Glutamatergic neuron (in vitro differentiated cells): ENCODE measurements around the gene FOSB. TPM values are rescaled to one million over a fixed set of nuclear protein-coding genes. Genes with fewer than 3 reads are reported as not detected.
A peak's percentile ranks its signal among the peaks of the same experiment; 100 is the strongest.

Experiments
- DNase-seq: peaks from one replicate; pipeline ENCODE4 v3.0.0; 2022
- H3K27ac Mint-ChIP-seq: one replicate; pipeline ENCODE4 v1.8.0; 2020; ENCODE audit warnings: mild to moderate bottlenecking, mixed read lengths, inconsistent platforms; ENCODE audit not compliant: unreplicated experiment
- H3K27me3 Mint-ChIP-seq: one replicate; pipeline ENCODE4 v1.8.0; 2020; ENCODE audit warnings: mild to moderate bottlenecking, moderate library complexity, mixed read lengths, inconsistent platforms; ENCODE audit not compliant: unreplicated experiment
- H3K36me3 Mint-ChIP-seq: one replicate; pipeline ENCODE4 v1.8.0; 2020; ENCODE audit warnings: mild to moderate bottlenecking, mixed read lengths, inconsistent platforms; ENCODE audit not compliant: unreplicated experiment
- H3K4me1 Mint-ChIP-seq: one replicate; pipeline ENCODE4 v1.8.0; 2020; ENCODE audit warnings: mild to moderate bottlenecking, low read depth, mixed read lengths, inconsistent platforms; ENCODE audit not compliant: unreplicated experiment
- H3K4me3 Mint-ChIP-seq: one replicate; pipeline ENCODE4 v1.8.0; 2020; ENCODE audit warnings: mild to moderate bottlenecking, mixed read lengths, inconsistent platforms; ENCODE audit not compliant: unreplicated experiment
- H3K9me3 Mint-ChIP-seq: one replicate; pipeline ENCODE4 v1.8.0; 2020; ENCODE audit warnings: mild to moderate bottlenecking, moderate library complexity, mixed read lengths, inconsistent platforms; ENCODE audit not compliant: unreplicated experiment
- total RNA-seq: library from RNA; stranded (reverse); fragmentation: NEBNext Ultra II Directional; extraction: Animal tissue kit (Norgen Biotek cat#: 25700); gene quantifications from one replicate; pipeline ENCODE4 v1.2.1, GENCODE V29; 2021; ENCODE audit not compliant: unreplicated experiment
- TF ChIP-seq, protein P1 (sequence below): fragments of 200-600 bp; sonication (generic); IDR thresholded peaks from one replicate; pipeline ENCODE4 v1.5.0; 2021; ENCODE audit not compliant: partially characterized antibody, unreplicated experiment

FOSB gene
- total RNA-seq, 1 donor from 2014 or later: not detected

DNA sequence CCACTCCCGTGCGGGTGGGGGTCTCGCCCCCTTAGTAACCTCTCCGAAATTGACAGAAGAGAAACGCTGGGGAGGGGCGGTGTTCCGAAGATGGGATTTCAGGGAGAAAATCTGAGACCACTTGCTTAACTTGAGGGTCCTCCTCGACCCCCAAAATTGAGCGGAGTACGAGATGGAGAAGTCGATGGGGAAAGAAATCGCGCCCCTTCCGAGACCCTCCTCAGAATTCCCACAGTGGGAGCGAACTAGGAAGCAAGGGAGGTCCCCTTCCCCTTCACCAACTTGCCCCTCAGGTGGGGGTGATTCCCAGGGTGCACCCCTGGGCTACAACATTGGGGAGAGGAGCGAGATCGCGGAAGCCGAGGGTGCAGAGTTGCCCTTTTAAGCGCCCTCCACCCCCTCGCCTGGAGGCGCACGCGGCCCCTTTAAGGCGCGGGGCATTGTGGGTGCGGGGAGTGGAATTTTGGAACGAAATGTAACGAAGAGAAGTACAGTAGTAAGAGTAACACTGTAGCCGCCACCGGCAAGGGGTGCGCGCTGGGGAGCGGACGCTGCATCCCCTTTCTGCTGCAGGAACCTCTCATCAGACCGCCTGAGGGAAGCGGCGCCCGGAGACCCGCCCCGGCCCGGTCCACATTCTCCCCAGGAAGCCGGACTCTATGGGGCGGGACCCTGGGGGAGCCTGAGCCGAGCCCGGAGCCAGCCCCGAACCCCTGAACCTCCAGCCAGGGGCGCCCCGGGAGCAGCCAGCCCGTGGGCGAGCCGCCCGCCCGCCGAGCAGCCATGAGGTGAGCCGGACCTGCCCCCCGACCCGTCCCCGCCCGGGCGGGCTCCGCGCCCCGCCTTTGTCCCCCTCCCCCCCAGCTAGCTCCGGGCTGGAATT is 39.4 kb downstream of the FOSB start, which contains the start of gene VASP:
VASP (plus strand) TSS at position 491 of the 883 bp plus-strand sequence; CDS start at position 784, 293 bp downstream.
- Mint-ChIP-seq H3K27me3 (peaks cover 8% of the 10 kb centered on the region), H3K4me1 (no peaks in the 10 kb centered on the region), H3K36me3 (no peaks in the 10 kb centered on the region), H3K9me3 (peaks cover 4% of the 10 kb centered on the region), H3K4me3 (peak within 1 kb of the TSS; percentile 98), H3K27ac (peak within 1 kb of the TSS; percentile 88)
- TF ChIP-seq, protein P1, sequence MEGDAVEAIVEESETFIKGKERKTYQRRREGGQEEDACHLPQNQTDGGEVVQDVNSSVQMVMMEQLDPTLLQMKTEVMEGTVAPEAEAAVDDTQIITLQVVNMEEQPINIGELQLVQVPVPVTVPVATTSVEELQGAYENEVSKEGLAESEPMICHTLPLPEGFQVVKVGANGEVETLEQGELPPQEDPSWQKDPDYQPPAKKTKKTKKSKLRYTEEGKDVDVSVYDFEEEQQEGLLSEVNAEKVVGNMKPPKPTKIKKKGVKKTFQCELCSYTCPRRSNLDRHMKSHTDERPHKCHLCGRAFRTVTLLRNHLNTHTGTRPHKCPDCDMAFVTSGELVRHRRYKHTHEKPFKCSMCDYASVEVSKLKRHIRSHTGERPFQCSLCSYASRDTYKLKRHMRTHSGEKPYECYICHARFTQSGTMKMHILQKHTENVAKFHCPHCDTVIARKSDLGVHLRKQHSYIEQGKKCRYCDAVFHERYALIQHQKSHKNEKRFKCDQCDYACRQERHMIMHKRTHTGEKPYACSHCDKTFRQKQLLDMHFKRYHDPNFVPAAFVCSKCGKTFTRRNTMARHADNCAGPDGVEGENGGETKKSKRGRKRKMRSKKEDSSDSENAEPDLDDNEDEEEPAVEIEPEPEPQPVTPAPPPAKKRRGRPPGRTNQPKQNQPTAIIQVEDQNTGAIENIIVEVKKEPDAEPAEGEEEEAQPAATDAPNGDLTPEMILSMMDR: no peak
- DNase-seq: peak; percentile 85

DNA sequence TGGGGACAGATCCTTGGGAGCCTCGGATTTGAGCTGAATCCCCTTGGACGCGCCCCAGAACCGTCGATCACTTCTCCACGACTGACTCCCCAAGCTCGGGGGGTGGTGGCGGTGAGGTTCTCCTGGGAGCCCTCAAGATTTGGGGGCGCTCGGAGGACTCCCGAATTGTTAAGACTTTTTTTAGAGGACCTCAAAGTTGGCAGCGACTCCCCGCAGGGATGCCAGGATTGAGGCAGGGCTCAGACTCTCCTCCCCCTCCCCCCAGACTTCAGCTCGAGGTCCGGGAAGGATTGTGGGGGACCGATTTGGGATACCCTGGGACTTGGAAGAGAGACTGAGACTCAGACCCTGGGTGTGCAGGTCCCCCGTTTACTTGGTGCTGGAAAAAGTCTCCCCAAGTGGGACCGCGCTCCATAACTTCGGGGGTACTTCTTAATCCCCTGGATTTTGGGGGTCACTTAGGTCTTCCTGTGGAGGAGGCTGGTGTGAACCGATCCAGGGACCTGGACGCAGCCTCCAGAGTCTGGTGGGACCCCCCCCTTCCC is 40.1 kb downstream of the FOSB start:
- H3K36me3 Mint-ChIP-seq: no peaks in the 10 kb centered on the region
- H3K4me1 Mint-ChIP-seq: no peaks in the 10 kb centered on the region
- peaks cover 4% of the 10 kb centered on the region for H3K9me3 Mint-ChIP-seq
- TF ChIP-seq, protein P1: no peak
- peak overlapping the region; percentile 33 for H3K27ac Mint-ChIP-seq
- peak overlapping the region; percentile 98 for H3K4me3 Mint-ChIP-seq
- DNase-seq: no peak
- H3K27me3 Mint-ChIP-seq: peaks cover 8% of the 10 kb centered on the region

DNA sequence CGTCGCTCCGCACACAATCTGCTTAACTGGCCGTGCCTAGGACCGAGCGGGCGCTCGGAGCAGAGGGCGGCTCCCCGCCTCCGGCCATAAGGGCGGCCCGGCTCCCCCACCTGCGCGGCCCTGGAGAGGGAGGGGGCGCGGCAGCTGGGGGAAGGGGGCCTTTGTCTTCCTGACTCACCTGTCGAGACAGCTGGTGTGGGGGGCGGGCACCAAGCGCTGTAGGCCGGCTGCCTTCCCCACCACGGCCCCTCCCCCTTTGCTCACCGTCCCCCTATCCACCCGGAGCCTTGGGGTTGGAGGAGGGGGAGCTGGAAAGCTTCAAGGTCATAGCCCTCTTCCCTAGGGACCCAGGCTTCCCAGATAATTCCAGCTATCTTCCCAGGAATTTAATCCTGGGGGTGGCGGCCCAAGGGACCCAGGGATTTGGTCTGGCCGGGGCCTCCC is 40.6 kb downstream of the FOSB start:
- H3K27me3 Mint-ChIP-seq: peaks cover 8% of the 10 kb centered on the region
- peaks cover 4% of the 10 kb centered on the region for H3K9me3 Mint-ChIP-seq
- peak overlapping the region; percentile 33 for H3K27ac Mint-ChIP-seq
- DNase-seq: peak; percentile 75
- H3K4me3 Mint-ChIP-seq: peak overlapping the region; percentile 98
- no peaks in the 10 kb centered on the region for H3K36me3 Mint-ChIP-seq
- no peaks in the 10 kb centered on the region for H3K4me1 Mint-ChIP-seq
- TF ChIP-seq, protein P1: no peak

DNA sequence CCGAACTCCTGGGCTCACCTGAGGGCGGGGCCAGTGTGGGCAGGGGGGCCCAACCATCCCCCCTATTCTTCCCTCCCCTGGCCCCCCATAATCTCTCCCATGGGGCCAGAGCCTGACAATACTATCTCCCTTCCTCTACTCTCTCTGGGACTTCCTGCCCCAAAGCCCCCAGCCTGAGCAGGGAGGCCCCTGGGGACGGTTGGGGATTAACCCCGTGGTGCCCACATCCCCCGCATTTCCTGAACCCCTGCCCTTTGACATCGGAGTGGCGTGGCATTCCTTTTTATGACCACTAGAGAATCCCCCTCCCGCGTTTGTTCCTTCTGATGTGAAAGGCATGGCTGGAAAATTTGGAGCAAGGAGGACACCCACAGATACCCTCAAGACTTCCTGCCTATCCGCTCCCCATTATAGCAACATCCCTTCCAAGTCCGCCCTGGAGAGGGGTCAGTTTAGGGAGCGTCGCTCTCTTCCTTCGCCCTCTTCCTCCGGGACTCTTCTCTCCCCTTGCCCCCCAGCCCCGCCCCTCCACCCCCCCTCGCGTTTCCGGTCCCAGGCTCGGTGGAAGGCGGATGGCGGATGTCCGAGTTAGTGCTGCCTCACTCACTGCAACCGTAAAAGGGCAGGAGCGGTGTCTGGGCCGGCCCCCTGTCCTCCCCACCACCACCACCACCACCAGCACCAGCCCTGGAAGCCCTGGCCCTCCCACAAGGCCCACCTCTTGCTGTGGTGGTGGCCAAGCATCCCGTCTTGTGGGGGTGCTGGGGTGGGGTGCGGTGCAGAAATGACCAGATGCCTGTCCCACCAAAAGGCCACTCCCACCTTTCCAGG is 41.3 kb downstream of the FOSB start:
- H3K4me3 Mint-ChIP-seq: peak overlapping the region; percentile 98
- H3K27me3 Mint-ChIP-seq: peaks cover 8% of the 10 kb centered on the region
- DNase-seq: peak; percentile 57
- peak overlapping the region; percentile 86 for H3K27ac Mint-ChIP-seq
- no peaks in the 10 kb centered on the region for H3K36me3 Mint-ChIP-seq
- TF ChIP-seq, protein P1: no peak
- H3K9me3 Mint-ChIP-seq: peaks cover 4% of the 10 kb centered on the region
- H3K4me1 Mint-ChIP-seq: peaks cover 4% of the 10 kb centered on the region
